COLO668 (cell line): ENCODE results near the gene SLC35A4.
"Not testable (repeated sequence)": the region's sequence is repeated elsewhere in the genome, so short reads cannot be mapped to it uniquely, and the experiment has no call there.

ENCODE experiments used
- DNase-seq: peaks from one replicate; lab custom pipeline; 2025; ENCODE audit not compliant: unreplicated experiment; lab: John Stamatoyannopoulos, UW

The SLC35A4 gene

GRCh38 chr5:140588311-140589070 is 23.9 kb downstream of the SLC35A4 start:
- DNase-seq = no peak

- DNase-seq = no peak
Measured at GRCh38 chr5:140590861-140591260, 26.2 kb downstream of the SLC35A4 start.

- no peak for DNase-seq
Measured at GRCh38 chr5:140591747-140592372, 27.2 kb downstream of the SLC35A4 start.

DNA sequence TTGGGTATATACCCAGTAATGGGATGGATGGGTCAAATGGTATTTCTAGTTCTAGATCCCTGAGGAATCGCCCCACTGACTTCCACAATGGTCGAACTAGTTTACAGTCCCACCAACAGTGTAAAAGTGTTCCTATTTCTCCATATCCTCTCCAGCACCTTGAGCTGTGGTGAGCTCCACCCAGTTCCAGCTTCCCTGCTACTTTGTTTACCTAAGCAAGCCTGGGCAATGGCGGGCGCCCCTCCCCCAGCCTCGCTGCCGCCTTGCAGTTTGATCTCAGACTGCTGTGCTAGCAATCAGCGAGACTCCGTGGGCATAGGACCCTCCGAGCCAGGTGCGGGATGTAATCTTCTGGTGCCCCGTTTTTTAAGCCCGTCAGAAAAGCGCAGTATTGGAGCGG is 28.4 kb downstream of the SLC35A4 start:
- not testable (repeated sequence) for DNase-seq

GRCh38 chr5:140594169-140594568 is 29.5 kb downstream of the SLC35A4 start:
- no peak for DNase-seq

GRCh38 chr5:140595538-140596300 is 31.1 kb downstream of the SLC35A4 start:
- no peak for DNase-seq

GRCh38 chr5:140596321-140596741 is 31.7 kb downstream of the SLC35A4 start:
- no peak for DNase-seq

GRCh38 chr5:140598836-140599235 is 34.2 kb downstream of the SLC35A4 start:
- DNase-seq = no peak

- DNase-seq = no peak
Measured at GRCh38 chr5:140600096-140600495, 35.5 kb downstream of the SLC35A4 start.

DNA sequence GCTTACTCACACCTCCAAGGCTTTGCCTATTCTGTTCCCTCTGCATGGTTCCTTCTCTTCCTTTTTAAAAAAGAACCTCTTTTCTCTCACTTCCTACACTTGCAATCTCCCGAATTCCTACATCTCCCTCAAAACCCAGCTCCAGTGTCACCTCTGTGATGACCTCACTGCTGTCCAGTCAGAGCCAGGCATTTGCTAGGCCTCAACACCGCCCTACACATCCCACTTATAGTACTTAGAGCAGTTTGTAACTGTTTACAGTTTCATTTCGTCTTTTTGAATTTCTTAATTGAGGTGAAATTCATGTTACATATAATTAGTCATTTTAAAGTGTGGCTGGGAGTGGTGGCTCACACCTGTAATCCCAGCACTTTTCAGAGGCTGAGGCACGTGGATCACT is 37.5 kb downstream of the SLC35A4 start:
- no peak for DNase-seq

DNA sequence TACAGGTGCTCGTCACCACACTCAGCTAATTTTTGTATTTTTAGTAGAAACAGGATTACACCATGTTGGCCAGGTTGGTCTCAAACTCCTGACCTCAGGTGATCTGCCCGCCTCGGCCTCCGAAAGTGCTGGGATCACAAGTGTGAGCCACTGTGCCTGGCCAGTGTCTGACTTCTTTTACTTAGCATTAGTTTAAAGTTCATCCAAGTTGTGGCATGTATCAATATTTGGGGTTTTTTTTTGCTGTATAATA is 38.7 kb downstream of the SLC35A4 start:
- DNase-seq = not testable (repeated sequence)

- no peak for DNase-seq
Measured at GRCh38 chr5:140603734-140604133, 39.1 kb downstream of the SLC35A4 start.

DNA sequence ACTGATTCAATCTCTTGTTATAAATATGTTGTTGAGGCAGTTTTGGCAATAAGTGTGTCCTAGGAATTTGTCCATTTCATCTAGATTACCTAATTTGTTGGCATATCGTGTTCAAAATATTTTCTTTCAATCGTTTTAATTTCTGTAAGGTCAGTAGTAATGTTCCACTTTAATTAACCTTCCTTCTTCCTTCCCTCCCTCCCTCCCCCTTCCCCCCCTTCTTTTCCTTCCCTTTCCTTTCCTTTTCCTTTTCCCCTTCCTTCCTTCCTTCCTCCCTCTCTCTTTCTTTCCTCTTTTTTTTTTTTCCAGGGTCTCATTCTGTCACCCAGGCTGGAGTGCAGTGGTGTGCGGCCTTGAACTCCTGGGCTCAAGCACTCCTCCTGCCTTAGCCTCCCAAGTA is 41.3 kb downstream of the SLC35A4 start:
- no peak for DNase-seq

DNA sequence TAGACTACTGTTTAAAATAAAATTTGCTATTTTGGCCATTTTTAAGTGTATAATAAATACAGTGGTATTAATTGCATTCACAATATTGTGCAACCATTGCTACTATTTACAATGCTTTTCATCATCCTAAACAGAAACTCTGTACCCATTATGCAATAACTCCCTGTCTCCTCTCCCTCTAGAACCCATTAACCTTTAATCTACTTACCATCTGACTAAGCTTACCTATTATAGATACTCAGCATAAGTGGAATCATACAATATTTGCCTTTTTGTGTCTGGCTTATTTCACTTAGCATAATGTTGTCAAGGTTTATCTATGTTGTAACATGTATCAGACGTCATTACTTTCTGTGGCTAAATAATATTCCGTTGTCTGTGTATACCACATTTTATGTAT is 42.4 kb downstream of the SLC35A4 start:
- no peak for DNase-seq

GRCh38 chr5:140608722-140609121 is 44.1 kb downstream of the SLC35A4 start:
- no peak for DNase-seq

- no peak for DNase-seq
Measured at GRCh38 chr5:140609126-140609525, 44.5 kb downstream of the SLC35A4 start.

GRCh38 chr5:140611020-140611521 is 46.4 kb downstream of the SLC35A4 start:
- no peak for DNase-seq
